K562 (cell line): ENCODE results near the gene MCTS1. TPM values are rescaled to one million over a fixed set of nuclear protein-coding genes. Genes with fewer than 3 reads are reported as not detected.
A peak's percentile ranks its signal among the peaks of the same experiment; 100 is the strongest.

Source experiments
- CTBP1 ChIP-seq: fragments of 450-650 bp; IDR thresholded peaks from 2 replicates; pipeline ENCODE4 v1.6.1; 2016; ENCODE audit warnings: borderline replicate concordance
- E2F1 ChIP-seq: sonication (generic); formaldehyde crosslinking; IDR thresholded peaks from 2 replicates; pipeline ENCODE4 v1.8.1; 2023; ENCODE audit warnings: mild to moderate bottlenecking, missing genetic modification reagents, moderate library complexity
- ELK3 ChIP-seq: fragments of 450-650 bp; formaldehyde crosslinking; IDR thresholded peaks from 2 replicates; pipeline ENCODE4 v1.4.0; 2020; ENCODE audit warnings: mild to moderate bottlenecking
- HCFC1 ChIP-seq: IDR thresholded peaks from 2 replicates; pipeline ENCODE4 v1.6.1; 2012; ENCODE audit warnings: low read depth, low read length, improper control_type of control experiment
- HDAC2 ChIP-seq: fragments of 450-650 bp; IDR thresholded peaks from 2 replicates; pipeline ENCODE4 v1.6.1; 2016; ENCODE audit warnings: mild to moderate bottlenecking
- MBD2 ChIP-seq: sonication (generic); IDR thresholded peaks from 2 replicates; pipeline ENCODE4 v1.6.1; 2016; ENCODE audit warnings: low read depth, borderline replicate concordance
- NUFIP1 ChIP-seq: fragments of 450-650 bp; IDR thresholded peaks from 2 replicates; pipeline ENCODE4 v1.6.1; 2018; ENCODE audit not compliant: partially characterized antibody
- PHF21A ChIP-seq: fragments of 450-650 bp; IDR thresholded peaks from 2 replicates; pipeline ENCODE4 v1.6.1; 2017; ENCODE audit warnings: low read depth, borderline replicate concordance
- POLR2A ChIP-seq: fragments of 450-650 bp; conservative IDR thresholded peaks from 2 replicates; pipeline ENCODE4 v1.6.1; 2016
- POLR2B ChIP-seq: fragments of 450-650 bp; IDR thresholded peaks from 2 replicates; pipeline ENCODE4 v1.6.1; 2018; ENCODE audit warnings: low read depth; ENCODE audit not compliant: partially characterized antibody
- PTRF ChIP-seq: fragments of 450-650 bp; IDR thresholded peaks from 2 replicates; pipeline ENCODE4 v1.6.1; 2016; ENCODE audit warnings: mild to moderate bottlenecking, missing genetic modification characterization, missing compliant biosample characterization
- TFAM ChIP-seq: fragments of 250-450 bp; sonication (Bioruptor Pico); conservative IDR thresholded peaks from 2 replicates; pipeline ENCODE4 v1.5.0; 2021; ENCODE audit warnings: mild to moderate bottlenecking, moderate library complexity
- ZNF121 ChIP-seq: sonication (generic); formaldehyde crosslinking; conservative IDR thresholded peaks from 2 replicates; pipeline ENCODE4 v1.8.0; 2022; ENCODE audit warnings: missing genetic modification reagents
- ZNF165 ChIP-seq: fragments of 250-450 bp; sonication (Bioruptor Pico); IDR thresholded peaks from 2 replicates; pipeline ENCODE4 v1.4.0; 2020; ENCODE audit warnings: borderline replicate concordance
- ZNF311 ChIP-seq: fragments of 250-450 bp; sonication (Bioruptor Pico); IDR thresholded peaks from 2 replicates; pipeline ENCODE4 v1.4.0; 2020; ENCODE audit warnings: mild to moderate bottlenecking, moderate library complexity
- ZNF407 ChIP-seq: fragments of 450-650 bp; IDR thresholded peaks from 2 replicates; pipeline ENCODE4 v1.6.1; 2016; ENCODE audit warnings: low read depth
- polyA plus RNA-seq, 8 experiments: library from polyadenylated mRNA; depleted of rRNA in 4 of 8; stranded (reverse) in 5 of 8; unstranded in 3 of 8; fragments of >200 nt; fragmentation: Nextera tagmentation in 2 of 8; fragmentation: Illumina TruSeq in 1 of 8; extraction: Ambion mirVana in 2 of 8; extraction: Trizol in 1 of 8; gene quantifications; 2 replicates each; pipeline versions ENCODE4 v1.2.1 to v1.2.3, GENCODE V29; 2011 to 2014; ENCODE audit warnings: inconsistent platforms in 1 of 8, missing spikeins in 1 of 8
- total RNA-seq, 7 experiments: library from RNA; depleted of rRNA in 6 of 7; stranded (reverse); fragments of >200 nt in 6 of 7; fragmentation: Illumina TruSeq in 2 of 7; extraction: Trizol in 2 of 7; gene quantifications; 2 replicates each; pipeline versions ENCODE4 v1.2.1 to v1.2.3, GENCODE V29; 2011 to 2021; ENCODE audit warnings: low replicate concordance in 1 of 7

The MCTS1 gene
- total and polyA plus RNA-seq, 9 of the 15 experiments (the other 6 are each of a cell fraction or from before 2014, with no cell fraction given), result 65.3 to 300 (median 152) TPM

- TF ChIP-seq ELK3 (CRISPR knock-in tag) (no peak), ZNF165 (no peak), NUFIP1 (no peak), ZNF121 (CRISPR knock-in tag) (no peak), E2F1 (CRISPR knock-in tag) (no peak), PTRF (tag) (no peak), ZNF311 (CRISPR knock-in tag) (no peak), ZNF407 (no peak), MBD2 (no peak), TFAM (CRISPR knock-in tag) (no peak), POLR2A (peak; percentile 84), PHF21A (peak; percentile 76; the same call in 1 of the 2 replicates), HCFC1 (peak; percentile 53), HDAC2 (peak; percentile 88; the same call in 1 of the 2 replicates), POLR2B (peak; percentile 67), CTBP1 (peak; percentile 87)
These were observed 26.0 kb downstream of the MCTS1 start, which contains the start of gene C1GALT1C1 (continued) for GRCh38 chrX:120629667-120630537.
